Mammary epithelial cell (primary cell): ENCODE data around the gene NIPBL.

Experiments used
- EZH2 ChIP-seq: IDR thresholded peaks from 2 replicates; pipeline ENCODE4 v1.6.1; 2012; ENCODE audit warnings: low read length, inconsistent platforms, borderline replicate concordance
- TF ChIP-seq, protein P1 (sequence below), 2 donors: IDR thresholded peaks in 1 of 2; conservative IDR thresholded peaks in 1 of 2; 2 replicates each; pipeline ENCODE4 v1.5.1; 2011 to 2012; ENCODE audit warnings: inconsistent platforms in 2 of 2, low read length in 2 of 2, mild to moderate bottlenecking in 2 of 2, control low read depth in 1 of 2, low read depth in 1 of 2; ENCODE audit not compliant: insufficient read depth in 1 of 2; ENCODE audit errors: extremely low read depth in 1 of 2

DNA sequence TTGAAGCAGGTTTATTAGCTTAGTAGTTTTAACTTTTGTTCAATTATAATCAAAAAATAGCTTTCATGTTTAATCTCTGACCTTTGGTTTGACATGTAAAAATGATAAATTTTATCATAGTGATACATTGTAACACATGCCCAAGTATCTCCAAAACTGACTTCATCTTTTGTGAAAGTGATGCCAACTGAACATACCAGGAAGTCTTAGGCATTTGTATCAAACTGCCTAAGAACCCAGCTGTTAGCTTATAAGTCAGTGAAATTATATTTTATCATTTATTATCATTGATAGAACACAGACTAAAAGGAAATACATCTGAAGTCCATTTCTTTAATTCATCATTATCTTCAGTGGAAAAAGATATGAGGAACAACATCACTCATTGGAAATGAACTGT, 39.1 kb downstream of the NIPBL start:
- no peak for TF ChIP-seq EZH2
- TF ChIP-seq, protein P1, sequence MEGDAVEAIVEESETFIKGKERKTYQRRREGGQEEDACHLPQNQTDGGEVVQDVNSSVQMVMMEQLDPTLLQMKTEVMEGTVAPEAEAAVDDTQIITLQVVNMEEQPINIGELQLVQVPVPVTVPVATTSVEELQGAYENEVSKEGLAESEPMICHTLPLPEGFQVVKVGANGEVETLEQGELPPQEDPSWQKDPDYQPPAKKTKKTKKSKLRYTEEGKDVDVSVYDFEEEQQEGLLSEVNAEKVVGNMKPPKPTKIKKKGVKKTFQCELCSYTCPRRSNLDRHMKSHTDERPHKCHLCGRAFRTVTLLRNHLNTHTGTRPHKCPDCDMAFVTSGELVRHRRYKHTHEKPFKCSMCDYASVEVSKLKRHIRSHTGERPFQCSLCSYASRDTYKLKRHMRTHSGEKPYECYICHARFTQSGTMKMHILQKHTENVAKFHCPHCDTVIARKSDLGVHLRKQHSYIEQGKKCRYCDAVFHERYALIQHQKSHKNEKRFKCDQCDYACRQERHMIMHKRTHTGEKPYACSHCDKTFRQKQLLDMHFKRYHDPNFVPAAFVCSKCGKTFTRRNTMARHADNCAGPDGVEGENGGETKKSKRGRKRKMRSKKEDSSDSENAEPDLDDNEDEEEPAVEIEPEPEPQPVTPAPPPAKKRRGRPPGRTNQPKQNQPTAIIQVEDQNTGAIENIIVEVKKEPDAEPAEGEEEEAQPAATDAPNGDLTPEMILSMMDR (conservative IDR thresholded peaks at IDR 0.05 in 1 of 2, IDR thresholded peaks at IDR 0.05 in 1 of 2; ENCODE audit: extremely low read depth in 1 of 2, insufficient read depth in 1 of 2, low read depth in 1 of 2, low read length in 2 of 2), result no peak
